Colonic mucosa (tissue), 4 donors: ENCODE results near the gene OOSP1. TPM values are rescaled to one million over a fixed set of nuclear protein-coding genes. Genes with fewer than 3 reads are reported as not detected.
"Not testable (repeated sequence)": the region's sequence is repeated elsewhere in the genome, so short reads cannot be mapped to it uniquely, and the experiment has no call there.

Experiments used
- DNase-seq: peaks from one replicate; pipeline ENCODE4 v3.0.0-alpha.2; 2020
- H3K27ac ChIP-seq: fragments of 200-600 bp; one replicate; pipeline ENCODE4 v1.8.0; 2021
- H3K27me3 ChIP-seq: fragments of 200-600 bp; one replicate; pipeline ENCODE4 v1.8.0; 2021
- H3K36me3 ChIP-seq: fragments of 200-600 bp; one replicate; pipeline ENCODE4 v1.8.0; 2021
- H3K4me1 ChIP-seq: fragments of 200-600 bp; one replicate; pipeline ENCODE4 v1.8.0; 2021; ENCODE audit warnings: mild to moderate bottlenecking
- H3K4me3 ChIP-seq: fragments of 200-600 bp; one replicate; pipeline ENCODE4 v1.8.0; 2021
- H3K9ac ChIP-seq, 2 donors: one replicate each; pipeline ENCODE4 v1.7.0; 2013; ENCODE audit warnings: control low read depth in 2 of 2, low read depth in 2 of 2, low read length in 2 of 2
- H3K9me3 ChIP-seq: fragments of 200-600 bp; one replicate; pipeline ENCODE4 v1.8.0; 2021
- intact Hi-C: fragments of 100-400 bp; cut with DNase I; formaldehyde crosslinking; loops from one replicate; pipeline ENCODE4 v1.14.1; 2022
- total RNA-seq, 2 donors: library from RNA; stranded (reverse); fragmentation: NEBNext Ultra II Directional in 1 of 2; extraction: Animal tissue kit (Norgen Biotek cat#: 25700) in 1 of 2; gene quantifications; one replicate each; pipeline ENCODE4 v1.2.1, GENCODE V29; 2021
- TF ChIP-seq, protein P1 (sequence below): fragments of 200-600 bp; IDR thresholded peaks from one replicate; pipeline ENCODE4 v1.8.0; 2022; ENCODE audit warnings: antibody characterized with exemption, mild to moderate bottlenecking
- donor health status: healthy.
- donor health status: DM: no; HTN: no; CAD: no.
- donor health status: DM: no; HTN: no; CAD: no.

Gene OOSP1
- total RNA-seq, 2 donors from 2014 or later, result not detected

GRCh38 chr11:59899532-59899931 lies 38.7 kb upstream of the OOSP1 start:
- H3K27ac ChIP-seq, result no peak overlapping the region
- DNase-seq, result no peak
- H3K4me1 ChIP-seq, result no peaks in the 10 kb centered on the region
- no peaks in the 10 kb centered on the region for H3K9me3 ChIP-seq
- H3K27me3 ChIP-seq, result no peaks in the 10 kb centered on the region
- H3K9ac ChIP-seq, result no peak overlapping the region
- TF ChIP-seq, protein P1, sequence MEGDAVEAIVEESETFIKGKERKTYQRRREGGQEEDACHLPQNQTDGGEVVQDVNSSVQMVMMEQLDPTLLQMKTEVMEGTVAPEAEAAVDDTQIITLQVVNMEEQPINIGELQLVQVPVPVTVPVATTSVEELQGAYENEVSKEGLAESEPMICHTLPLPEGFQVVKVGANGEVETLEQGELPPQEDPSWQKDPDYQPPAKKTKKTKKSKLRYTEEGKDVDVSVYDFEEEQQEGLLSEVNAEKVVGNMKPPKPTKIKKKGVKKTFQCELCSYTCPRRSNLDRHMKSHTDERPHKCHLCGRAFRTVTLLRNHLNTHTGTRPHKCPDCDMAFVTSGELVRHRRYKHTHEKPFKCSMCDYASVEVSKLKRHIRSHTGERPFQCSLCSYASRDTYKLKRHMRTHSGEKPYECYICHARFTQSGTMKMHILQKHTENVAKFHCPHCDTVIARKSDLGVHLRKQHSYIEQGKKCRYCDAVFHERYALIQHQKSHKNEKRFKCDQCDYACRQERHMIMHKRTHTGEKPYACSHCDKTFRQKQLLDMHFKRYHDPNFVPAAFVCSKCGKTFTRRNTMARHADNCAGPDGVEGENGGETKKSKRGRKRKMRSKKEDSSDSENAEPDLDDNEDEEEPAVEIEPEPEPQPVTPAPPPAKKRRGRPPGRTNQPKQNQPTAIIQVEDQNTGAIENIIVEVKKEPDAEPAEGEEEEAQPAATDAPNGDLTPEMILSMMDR, result no peak
- intact Hi-C loops, result no loop called here
- H3K36me3 ChIP-seq, result no peaks in the 10 kb centered on the region
- H3K4me3 ChIP-seq, result no peak overlapping the region

DNA sequence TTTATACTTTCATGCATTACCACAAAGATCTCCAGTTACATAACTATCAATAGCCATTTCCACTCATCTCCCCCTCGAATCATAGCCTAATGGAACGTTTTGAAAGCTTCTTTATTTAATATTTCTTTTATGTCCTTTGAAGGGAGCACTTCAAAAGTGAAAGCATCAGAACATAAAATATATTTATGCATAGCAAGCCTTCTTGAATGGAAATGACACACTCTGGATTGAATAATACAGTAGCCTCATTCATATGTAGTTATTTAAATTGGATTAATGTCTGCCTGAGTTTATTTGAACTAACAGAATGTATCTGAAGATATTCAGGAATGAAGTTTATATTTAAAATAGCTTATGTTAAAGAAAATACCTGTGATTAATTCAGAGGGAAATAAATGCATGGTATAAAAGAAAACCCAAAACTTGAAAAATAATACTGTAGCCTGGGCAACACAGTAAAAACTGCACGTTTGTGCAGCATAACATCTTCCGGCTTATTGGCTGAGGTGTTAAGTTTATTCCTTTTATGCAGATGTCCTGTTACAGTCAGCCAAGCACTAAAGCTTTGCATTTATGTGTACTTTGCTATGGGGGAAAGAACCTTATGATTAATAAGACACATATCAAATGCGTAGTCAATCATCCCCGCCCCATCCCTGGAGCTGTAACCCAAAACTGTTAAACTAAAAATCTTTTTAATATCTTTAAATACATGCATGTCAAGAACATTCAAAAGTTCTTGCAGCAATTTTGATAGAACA lies 37.7 kb upstream of the OOSP1 start:
- no peaks in the 10 kb centered on the region for H3K36me3 ChIP-seq
- no peak for DNase-seq
- intact Hi-C loops, result no loop called here
- no peaks in the 10 kb centered on the region for H3K4me1 ChIP-seq
- no peak overlapping the region for H3K27ac ChIP-seq
- H3K9ac ChIP-seq, result no peak overlapping the region
- H3K4me3 ChIP-seq, result no peak overlapping the region
- no peaks in the 10 kb centered on the region for H3K27me3 ChIP-seq
- TF ChIP-seq, protein P1, result no peak
- no peaks in the 10 kb centered on the region for H3K9me3 ChIP-seq

- TF ChIP-seq, protein P1, result no peak
- H3K36me3 ChIP-seq, result no peaks in the 10 kb centered on the region
- no peaks in the 10 kb centered on the region for H3K9me3 ChIP-seq
- intact Hi-C loops, result no loop called here
- H3K9ac ChIP-seq, result no peak overlapping the region
- H3K4me3 ChIP-seq, result no peak overlapping the region
- DNase-seq, result peak; percentile 22
- no peak overlapping the region for H3K27ac ChIP-seq
- H3K27me3 ChIP-seq, result no peaks in the 10 kb centered on the region
- H3K4me1 ChIP-seq, result no peaks in the 10 kb centered on the region
These were observed 36.9 kb upstream of the OOSP1 start for GRCh38 chr11:59901306-59901705.

- H3K9me3 ChIP-seq, H3K4me1 ChIP-seq, H3K27me3 ChIP-seq, intact Hi-C loops, H3K27ac ChIP-seq, H3K9ac ChIP-seq, H3K4me3 ChIP-seq, DNase-seq, H3K36me3 ChIP-seq: not testable (repeated sequence)
These were observed 34.7 kb upstream of the OOSP1 start for GRCh38 chr11:59903569-59903968.

GRCh38 chr11:59918480-59918879 lies 19.8 kb upstream of the OOSP1 start:
- no peaks in the 10 kb centered on the region for H3K4me1 ChIP-seq
- H3K4me3 ChIP-seq, result no peak overlapping the region
- no peaks in the 10 kb centered on the region for H3K27me3 ChIP-seq
- H3K9ac ChIP-seq, result no peak overlapping the region
- no peak overlapping the region for H3K27ac ChIP-seq
- H3K36me3 ChIP-seq, result no peaks in the 10 kb centered on the region
- TF ChIP-seq, protein P1, result no peak
- intact Hi-C loops, result no loop called here
- H3K9me3 ChIP-seq, result peaks cover 2% of the 10 kb centered on the region
- no peak for DNase-seq

GRCh38 chr11:59918987-59919589 lies 19.1 kb upstream of the OOSP1 start:
- H3K9ac ChIP-seq, result no peak overlapping the region
- no peaks in the 10 kb centered on the region for H3K4me1 ChIP-seq
- TF ChIP-seq, protein P1, result peak; percentile 26
- no peaks in the 10 kb centered on the region for H3K36me3 ChIP-seq
- H3K27ac ChIP-seq, result no peak overlapping the region
- H3K9me3 ChIP-seq, result peaks cover 4% of the 10 kb centered on the region
- no peak overlapping the region for H3K4me3 ChIP-seq
- DNase-seq, result peak; percentile 56
- no peaks in the 10 kb centered on the region for H3K27me3 ChIP-seq
- intact Hi-C loops, result no loop called here
